ENCODE measurements around the gene SMAD6.

GRCh38 chr15:66708389-66708788, 6.4 kb downstream of the SMAD6 start:
- no peak for TF ChIP-seq CTCF (IDR thresholded peaks at IDR 0.05)
- no peak for TF ChIP-seq POLR2A (IDR thresholded peaks at IDR 0.05)
- no peak for TF ChIP-seq EP300 (IDR thresholded peaks at IDR 0.05)
